TTC549 (cell line): ENCODE results near the gene GGT6.
"Not testable (repeated sequence)": the region's sequence is repeated elsewhere in the genome, so short reads cannot be mapped to it uniquely, and the experiment has no call there.

Source experiments
- FAIRE-seq: peaks from 2 replicates; lab custom pipeline; 2012; peaks lifted over from hg19 to GRCh38; lab: Jason Lieb, UNC

The GGT6 gene, protein sequence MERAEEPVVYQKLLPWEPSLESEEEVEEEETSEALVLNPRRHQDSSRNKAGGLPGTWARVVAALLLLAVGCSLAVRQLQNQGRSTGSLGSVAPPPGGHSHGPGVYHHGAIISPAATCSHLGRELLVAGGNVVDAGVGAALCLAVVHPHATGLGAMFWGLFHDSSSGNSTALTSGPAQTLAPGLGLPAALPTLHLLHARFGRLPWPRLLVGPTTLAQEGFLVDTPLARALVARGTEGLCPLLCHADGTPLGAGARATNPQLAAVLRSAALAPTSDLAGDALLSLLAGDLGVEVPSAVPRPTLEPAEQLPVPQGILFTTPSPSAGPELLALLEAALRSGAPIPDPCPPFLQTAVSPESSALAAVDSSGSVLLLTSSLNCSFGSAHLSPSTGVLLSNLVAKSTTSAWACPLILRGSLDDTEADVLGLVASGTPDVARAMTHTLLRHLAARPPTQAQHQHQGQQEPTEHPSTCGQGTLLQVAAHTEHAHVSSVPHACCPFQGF

GRCh38 chr17:4560421-4560820 lies at the start of gene GGT6:
Gene GGT6, minus strand, starts transcription at chr17:4560577. Its CDS starts 56 bp downstream, at chr17:4560521.
- FAIRE-seq = no peak

DNA sequence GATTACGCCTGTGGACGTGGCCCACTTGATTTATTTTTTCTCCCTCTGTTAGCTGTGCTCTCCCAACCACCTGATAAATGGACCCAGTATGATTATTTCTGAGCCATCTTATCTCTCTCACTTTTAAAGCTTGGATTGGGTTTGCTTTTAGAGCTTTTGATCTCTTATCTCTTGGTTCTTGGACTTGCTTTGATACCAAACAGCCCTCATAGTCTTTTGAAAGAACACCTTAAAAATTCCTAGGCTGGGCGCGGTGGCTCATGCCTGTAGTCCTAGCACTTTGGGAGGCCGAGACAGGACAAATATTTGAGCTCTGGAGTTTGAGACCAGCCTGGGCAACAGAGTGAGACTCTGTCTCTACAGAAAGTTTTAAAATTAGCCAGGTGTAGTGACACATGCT lies 49.8 kb upstream of the GGT6 start:
- no peak for FAIRE-seq

- no peak for FAIRE-seq
These were observed 49.4 kb upstream of the GGT6 start for GRCh38 chr17:4609761-4610160.

GRCh38 chr17:4607773-4608187 lies 47.4 kb upstream of the GGT6 start:
- FAIRE-seq = no peak

GRCh38 chr17:4607261-4607741 lies 46.9 kb upstream of the GGT6 start:
- no peak for FAIRE-seq

DNA sequence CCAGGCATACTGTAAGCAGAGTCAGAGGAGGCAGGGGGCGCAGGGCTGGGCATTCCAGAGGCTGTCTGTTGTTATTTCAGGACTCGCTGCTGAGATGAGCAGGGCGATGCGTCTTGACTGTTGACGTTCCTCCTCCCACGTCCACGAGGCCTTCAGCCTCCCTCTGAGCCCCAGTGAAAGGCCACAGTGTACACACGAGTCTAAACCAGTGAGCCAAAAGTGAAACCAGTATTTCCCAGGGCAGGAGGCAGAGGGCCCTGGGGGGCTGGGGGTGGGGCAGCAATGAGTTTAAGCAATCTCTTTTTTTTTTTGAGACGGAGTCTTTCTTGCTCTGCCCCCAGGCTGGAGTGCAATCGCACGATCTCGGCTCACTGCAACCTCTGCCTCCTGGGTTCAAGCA lies 45.4 kb upstream of the GGT6 start:
- FAIRE-seq = no peak

DNA sequence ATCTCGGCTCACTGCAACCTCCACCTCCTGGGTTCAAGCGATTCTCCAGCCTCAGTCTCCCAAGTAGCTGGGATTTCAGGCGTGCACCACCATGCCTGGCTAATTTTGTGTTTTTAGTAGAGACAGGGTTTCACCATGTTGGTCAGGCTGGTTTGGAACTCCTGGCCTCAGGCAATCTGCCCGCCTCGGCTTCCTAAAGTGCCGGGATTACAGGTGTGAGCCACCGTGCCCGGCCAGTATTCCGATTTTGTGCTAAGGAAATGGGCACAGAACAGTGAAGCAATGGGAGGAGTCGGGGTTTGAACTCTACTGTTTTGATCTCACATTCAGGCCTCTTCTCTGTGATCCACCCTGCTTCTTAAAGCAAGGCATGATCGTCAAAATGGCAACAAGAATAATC lies 44.4 kb upstream of the GGT6 start:
- not testable (repeated sequence) for FAIRE-seq

DNA sequence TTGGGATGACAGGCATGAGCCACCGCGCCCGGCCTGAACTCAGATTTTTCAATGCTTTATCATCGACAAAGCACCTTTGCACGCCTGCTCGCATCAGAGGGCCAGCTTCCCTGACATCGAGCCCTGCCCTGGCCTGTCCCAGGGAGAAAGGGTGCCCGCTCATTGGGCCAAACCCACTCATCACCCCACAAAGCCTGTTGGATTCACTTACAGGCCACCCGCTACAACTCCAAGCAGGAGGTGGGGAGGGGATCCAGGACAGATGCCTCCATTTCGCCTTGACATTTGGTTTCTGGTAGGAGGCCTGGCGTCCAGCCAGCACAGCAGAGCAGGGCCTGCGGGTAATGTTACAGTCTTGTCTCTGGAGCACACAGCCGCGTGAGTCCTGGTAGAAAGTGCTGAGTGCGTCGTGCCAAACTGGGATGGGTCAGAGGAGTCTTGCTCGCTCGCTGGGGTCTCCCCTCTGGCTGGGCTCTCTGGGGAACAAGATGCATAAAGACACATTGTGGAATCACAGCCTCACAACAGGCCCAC lies 43.8 kb upstream of the GGT6 start:
- FAIRE-seq = no peak

- no peak for FAIRE-seq
These were observed 41.7 kb upstream of the GGT6 start for GRCh38 chr17:4602041-4602440.

DNA sequence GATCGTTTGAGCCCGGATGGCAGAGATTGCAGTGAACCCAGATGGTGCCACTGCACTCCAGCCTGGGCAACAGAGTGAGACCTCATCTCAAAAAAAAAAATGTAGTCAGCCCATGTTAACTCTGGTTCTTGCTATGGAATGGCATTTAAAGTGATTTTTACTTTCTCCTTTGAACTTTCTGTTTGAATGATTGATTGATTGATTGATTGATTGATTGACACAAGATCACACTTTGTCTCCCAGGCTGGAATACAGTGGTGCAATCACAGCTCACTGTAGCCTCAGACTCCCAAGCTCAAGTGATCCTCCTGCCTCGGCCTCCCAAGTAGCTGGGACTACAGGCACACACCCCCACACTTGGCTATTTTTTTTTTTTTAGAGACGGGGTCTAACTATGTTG lies 40.9 kb upstream of the GGT6 start:
- FAIRE-seq = no peak

- no peak for FAIRE-seq
These were observed 40.2 kb upstream of the GGT6 start for GRCh38 chr17:4600563-4600962.

GRCh38 chr17:4599505-4600281 lies 39.3 kb upstream of the GGT6 start:
- FAIRE-seq = no peak

DNA sequence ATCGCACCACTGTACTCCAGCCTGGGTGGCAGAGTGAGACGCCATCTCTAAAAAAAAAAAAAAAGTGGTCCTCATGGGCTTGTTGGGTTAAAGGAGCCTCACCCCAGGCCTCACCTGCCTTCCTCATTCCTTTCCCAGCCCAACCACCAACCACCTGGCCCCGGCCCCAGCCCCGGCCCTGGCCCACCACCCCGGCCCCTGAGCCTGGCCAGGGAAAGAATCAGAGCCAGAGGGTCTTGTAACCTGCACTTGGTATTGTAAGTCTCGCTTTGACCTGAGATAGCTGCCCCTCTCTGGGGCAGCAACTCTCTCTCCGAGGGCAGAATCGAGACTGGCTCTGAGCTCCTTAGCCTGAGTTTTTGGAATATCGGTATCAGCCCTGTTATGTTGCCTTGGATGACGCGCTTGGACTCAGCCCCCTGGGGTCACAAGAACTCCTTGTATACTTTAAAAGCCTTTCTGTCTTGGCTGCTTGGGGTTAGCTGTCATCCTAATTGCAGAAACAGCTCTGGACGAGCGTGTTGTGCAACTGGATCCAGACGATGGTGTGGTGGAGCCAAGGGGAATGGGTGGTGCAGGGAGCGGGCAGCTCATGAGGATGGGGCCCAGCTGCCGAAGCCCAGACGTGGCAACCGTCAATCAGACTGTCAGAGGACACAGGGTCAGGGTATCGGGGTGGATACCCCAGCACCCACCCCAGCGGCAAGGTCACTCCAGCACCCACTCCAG lies 38.6 kb upstream of the GGT6 start:
- FAIRE-seq = no peak

DNA sequence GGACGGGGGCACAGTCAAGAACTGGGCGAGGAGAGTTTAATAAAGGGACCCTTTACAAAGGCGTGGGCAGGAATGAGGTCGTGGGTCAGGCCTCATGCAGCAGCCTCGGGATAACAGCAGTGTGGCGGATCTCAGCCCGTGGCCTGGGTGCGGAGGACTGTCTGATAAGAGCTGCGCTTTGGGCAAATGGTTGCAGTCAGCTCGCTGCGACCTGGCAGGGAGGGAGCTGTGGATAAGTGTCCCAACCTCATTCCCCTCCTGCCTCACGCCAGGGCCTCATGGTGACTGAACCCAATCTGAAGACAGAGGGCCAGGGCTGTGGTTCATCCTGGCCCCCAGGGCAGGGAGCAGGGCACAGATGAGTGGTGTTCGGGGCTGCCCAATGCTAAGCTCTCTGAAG lies 37.6 kb upstream of the GGT6 start:
- no peak for FAIRE-seq

- no peak for FAIRE-seq
These were observed 36.4 kb upstream of the GGT6 start for GRCh38 chr17:4596636-4597380.

DNA sequence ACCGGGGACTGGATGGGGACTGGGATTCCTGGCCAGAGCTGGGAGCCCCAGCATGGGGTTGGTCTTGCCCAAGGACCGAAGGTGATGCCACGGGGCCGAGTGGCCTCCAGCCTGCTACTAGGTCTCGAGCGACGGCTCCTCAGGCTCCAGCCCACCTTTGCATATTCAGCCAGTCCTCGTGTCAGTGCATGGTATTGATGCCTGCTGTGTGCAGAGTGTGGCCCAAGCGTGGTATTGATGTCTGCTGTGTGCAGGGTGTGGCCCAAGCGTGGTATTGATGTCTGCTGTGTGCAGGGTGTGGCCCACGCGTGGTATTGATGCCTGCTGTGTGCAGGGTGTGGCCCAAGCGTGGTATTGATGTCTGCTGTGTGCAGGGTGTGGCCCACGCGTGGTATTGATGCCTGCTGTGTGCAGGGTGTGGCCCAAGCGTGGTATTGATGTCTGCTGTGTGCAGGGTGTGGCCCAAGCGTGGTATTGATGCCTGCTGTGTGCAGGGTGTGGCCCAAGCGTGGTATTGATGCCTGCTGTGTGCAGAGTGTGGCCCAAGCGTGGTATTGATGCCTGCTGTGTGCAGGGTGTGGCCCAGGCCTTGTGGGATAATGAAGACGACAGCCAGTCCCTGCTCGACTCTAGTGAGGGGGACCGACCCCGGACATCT lies 35.4 kb upstream of the GGT6 start:
- not testable (repeated sequence) for FAIRE-seq

DNA sequence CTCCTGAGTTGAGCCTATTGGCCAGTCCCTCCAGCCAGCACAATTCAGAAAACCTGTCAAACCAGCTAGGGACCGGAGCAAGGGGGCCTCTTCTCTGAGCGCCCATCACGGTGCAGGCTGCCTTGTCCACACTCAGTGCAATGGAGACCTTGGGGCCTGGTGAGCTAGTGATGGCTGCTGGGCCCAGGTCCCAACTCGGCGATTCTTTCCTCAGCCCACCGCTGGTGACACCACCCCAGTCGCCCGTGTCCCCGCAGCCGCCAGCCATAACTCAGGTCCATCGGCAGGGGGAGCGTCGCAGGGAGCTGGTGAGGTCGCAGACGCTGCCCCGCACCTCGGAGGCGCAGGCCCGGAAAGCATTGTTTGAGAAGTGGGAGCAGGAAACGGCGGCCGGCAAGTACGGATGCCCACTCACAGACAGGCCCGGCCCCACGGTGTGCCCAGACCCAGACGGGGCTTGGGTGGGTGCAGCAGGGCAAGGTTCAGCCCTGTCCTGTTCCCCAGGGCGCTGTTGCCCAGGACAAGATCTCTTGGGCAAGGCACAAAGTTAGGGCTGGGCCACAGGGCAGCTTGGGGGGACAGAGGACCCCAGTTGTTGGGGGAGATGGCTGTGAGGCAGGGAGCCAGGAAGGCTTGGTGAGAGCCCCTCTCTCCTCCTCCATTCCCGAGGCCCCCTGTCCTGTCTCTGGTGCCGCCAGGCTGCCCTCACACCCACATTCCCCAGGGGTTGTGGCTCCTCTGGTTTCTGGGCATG lies 34.7 kb upstream of the GGT6 start:
- no peak for FAIRE-seq

DNA sequence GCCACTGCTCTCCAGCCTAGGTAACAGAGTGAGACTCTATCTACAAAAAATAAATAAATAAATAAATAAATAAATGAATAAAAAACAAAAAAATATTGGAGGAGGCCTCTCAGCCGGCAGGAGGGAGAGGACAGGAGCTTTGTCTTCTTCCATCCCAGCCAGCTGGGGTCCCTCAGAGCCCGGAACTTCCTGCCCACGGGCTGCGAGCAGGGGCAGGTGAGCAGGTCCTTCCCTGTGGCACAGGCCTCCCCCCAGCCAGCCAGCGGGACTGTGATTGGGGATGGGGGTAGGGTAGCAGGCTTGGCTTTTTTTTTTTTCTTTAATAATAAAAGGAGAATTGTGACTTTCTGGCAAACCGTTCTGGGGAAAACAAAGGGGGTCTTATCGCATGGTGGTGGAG lies 34.0 kb upstream of the GGT6 start:
- no peak for FAIRE-seq

- no peak for FAIRE-seq
These were observed 32.6 kb upstream of the GGT6 start for GRCh38 chr17:4593021-4593421.
